Spleen (tissue), 11 donors: ENCODE data around the gene SKAP2. TPM values are rescaled to one million over a fixed set of nuclear protein-coding genes. Genes with fewer than 3 reads are reported as not detected.
A peak's percentile ranks its signal among the peaks of the same experiment; 100 is the strongest.

Experiments used
- DNase-seq: peaks from one replicate; pipeline ENCODE4 v3.0.0-alpha.2; 2020
- H3K27ac ChIP-seq, 8 donors: fragments of 200-600 bp; sonication (generic) in 7 of 8; 1 replicate in 4 of 8; 2 replicates in 4 of 8; pipeline versions ENCODE4 v1.5.0 to v1.8.0; 2016 to 2021; ENCODE audit warnings: inconsistent platforms in 4 of 8, mild to moderate bottlenecking in 4 of 8, moderate library complexity in 1 of 8
- H3K27me3 ChIP-seq, 7 donors: fragments of 200-600 bp; sonication (generic) in 6 of 7; replicated peaks in 1 of 7; 1 replicate in 4 of 7; 2 replicates in 3 of 7; pipeline versions ENCODE4 v1.5.0 to v1.8.0; 2016 to 2021; ENCODE audit warnings: inconsistent platforms in 3 of 7, mild to moderate bottlenecking in 1 of 7
- H3K36me3 ChIP-seq, 6 donors: fragments of 200-600 bp; sonication (generic) in 5 of 6; 1 replicate in 4 of 6; 2 replicates in 2 of 6; pipeline versions ENCODE4 v1.5.0 to v1.8.0; 2016 to 2021; ENCODE audit warnings: inconsistent platforms in 2 of 6
- H3K4me1 ChIP-seq, 6 donors: fragments of 200-600 bp; sonication (generic) in 5 of 6; 1 replicate in 3 of 6; 2 replicates in 3 of 6; pipeline versions ENCODE4 v1.5.0 to v1.8.0; 2016 to 2021; ENCODE audit warnings: inconsistent platforms in 3 of 6
- H3K4me3 ChIP-seq, 8 donors: fragments of 200-600 bp; sonication (generic) in 7 of 8; 1 replicate in 4 of 8; 2 replicates in 4 of 8; pipeline versions ENCODE4 v1.5.0 to v1.8.0; 2016 to 2021; ENCODE audit warnings: inconsistent platforms in 4 of 8, mild to moderate bottlenecking in 4 of 8, moderate library complexity in 2 of 8
- H3K9me3 ChIP-seq, 8 donors: fragments of 200-600 bp; sonication (generic) in 7 of 8; 1 replicate in 4 of 8; 2 replicates in 4 of 8; pipeline versions ENCODE4 v1.5.0 to v1.8.0; 2016 to 2021; ENCODE audit warnings: inconsistent platforms in 4 of 8
- CTCF ChIP-seq, 11 experiments: fragments of 200-600 bp in 7 of 11; fragments of 450-650 bp in 4 of 11; sonication (generic) in 4 of 11; IDR thresholded peaks in 8 of 11; conservative IDR thresholded peaks in 3 of 11; 1 replicate in 7 of 11; 2 replicates in 4 of 11; pipeline versions ENCODE4 v1.4.0 to v1.8.0; 2016 to 2021; ENCODE audit warnings: antibody characterized with exemption in 11 of 11, inconsistent platforms in 4 of 11, mild to moderate bottlenecking in 1 of 11
- POLR2A ChIP-seq, 3 donors: fragments of 450-650 bp; IDR thresholded peaks; one replicate each; pipeline ENCODE4 v1.5.1; 2017; ENCODE audit warnings: antibody characterized with exemption in 3 of 3, mild to moderate bottlenecking in 1 of 3
- POLR2AphosphoS5 ChIP-seq, 3 donors: sonication (generic); formaldehyde crosslinking; IDR thresholded peaks; one replicate each; pipeline ENCODE4 v1.5.1; 2017; ENCODE audit warnings: antibody characterized with exemption in 3 of 3
- WGBS, 5 donors: extraction: QIAGEN DNeasy Blood & Tissue Kit in 3 of 5; methylation state at CpG; one replicate each; pipeline versions ENCODE4 v1.1.5 to v1.1.7; 2013 to 2018; 5-methylcytosine and 5-hydroxymethylcytosine counted together
- intact Hi-C: fragments of 100-400 bp; cut with DNase I; formaldehyde crosslinking; loops from one replicate; pipeline ENCODE4 v1.15.0; 2023; ENCODE audit warnings: low total_unique reads
- polyA plus RNA-seq, 3 donors: library from polyadenylated mRNA; stranded (reverse); fragments of 200-250 nt; gene quantifications; one replicate each; pipeline ENCODE4 v1.2.1, GENCODE V29; 2013
- total RNA-seq, 7 donors: library from RNA; depleted of rRNA in 3 of 7; stranded (reverse); fragments of >200 nt in 3 of 7; fragmentation: NEBNext Ultra II Directional in 4 of 7; extraction: Animal tissue kit (Norgen Biotek cat#: 25700) in 4 of 7; gene quantifications; one replicate each; pipeline versions ENCODE4 v1.1.0 to v1.2.1, GENCODE V29; 2016 to 2021
- donor health status: healthy with polysubstance abuse.
- donor health status: DM: no; HTN: no; CAD: no; lungs with moderate emphysema.
- donor health status: DM: no; HTN: no; CAD: no.
- donor health status: Bipolar disorder and iron deficiency.
- donor health status: healthy.
- donor health status: DM: no; HTN: no; CAD: no.
- donor health status: DM: yes; HTN: yes; CAD: no.

SKAP2 gene
- total and polyA plus RNA-seq, 10 donors, result 14.8 to 87.2 (median 61.7) TPM

- Histone ChIP-seq H3K4me3 (no peak overlapping the region), H3K4me1 (no peaks in the 10 kb centered on the region), H3K9me3 (peaks cover 0 to 15% (median 5%) of the 10 kb centered on the region in 8 donors), H3K27me3 (no peaks in the 10 kb centered on the region), H3K27ac (no peak overlapping the region), H3K36me3 (peaks cover 0 to 6% (median 0%) of the 10 kb centered on the region in 6 donors)
- TF ChIP-seq CTCF (IDR thresholded peaks at IDR 0.05 in 8 of 11, conservative IDR thresholded peaks at IDR 0.05 in 3 of 11), result no peak
- TF ChIP-seq POLR2AphosphoS5 (IDR thresholded peaks at IDR 0.05), result no peak
- no peak for TF ChIP-seq POLR2A (IDR thresholded peaks at IDR 0.05)
- intact Hi-C loops, result loop anchor here (10.0 kb wide), 1 partner anchor 356 kb away; no protein-coding TSS in a partner anchor
- DNase-seq, result no peak
- WGBS, 5 donors, result 94 to 99% (median 96%) methylated on average over 2 of the region's 2 CpGs
Measured at GRCh38 chr7:26759108-26759507, 105.3 kb downstream of the SKAP2 start.

- Histone ChIP-seq H3K27me3 (no peaks in the 10 kb centered on the region), H3K27ac (no peak overlapping the region), H3K36me3 (peaks cover 0 to 33% (median 11%) of the 10 kb centered on the region in 6 donors), H3K4me1 (no peaks in the 10 kb centered on the region), H3K4me3 (no peak overlapping the region), H3K9me3 (no peaks in the 10 kb centered on the region)
- no peak for TF ChIP-seq POLR2AphosphoS5 (IDR thresholded peaks at IDR 0.05)
- no peak for TF ChIP-seq CTCF (IDR thresholded peaks at IDR 0.05 in 8 of 11, conservative IDR thresholded peaks at IDR 0.05 in 3 of 11)
- TF ChIP-seq POLR2A (IDR thresholded peaks at IDR 0.05), result no peak
- intact Hi-C loops, result no loop called here
- no peak for DNase-seq
- 46 to 55% (median 52%) methylated on average over 2 of the region's 2 CpGs for WGBS, 5 donors
Measured at GRCh38 chr7:26743205-26743604, 121.2 kb downstream of the SKAP2 start.

GRCh38 chr7:26735976-26736600 is 128.3 kb downstream of the SKAP2 start:
- Histone ChIP-seq H3K27ac (no peak overlapping the region), H3K4me1 (no peaks in the 10 kb centered on the region), H3K9me3 (no peaks in the 10 kb centered on the region), H3K27me3 (no peaks in the 10 kb centered on the region), H3K4me3 (no peak overlapping the region), H3K36me3 (peaks cover 0 to 91% (median 26%) of the 10 kb centered on the region in 6 donors)
- no peak for DNase-seq
- 83 to 88% (median 84%) methylated on average over 2 of the region's 2 CpGs for WGBS, 5 donors
- intact Hi-C loops, result no loop called here
- TF ChIP-seq POLR2AphosphoS5 (IDR thresholded peaks at IDR 0.05) (no peak), CTCF (IDR thresholded peaks at IDR 0.05 in 8 of 11, conservative IDR thresholded peaks at IDR 0.05 in 3 of 11) (no peak), POLR2A (IDR thresholded peaks at IDR 0.05) (no peak)

- peaks cover 0 to 5% (median 0%) of the 10 kb centered on the region in 8 donors for H3K9me3 ChIP-seq
- peak overlapping the region in 3 of 8 donors; percentile 1 to 61 (median 33) for H3K27ac ChIP-seq
- DNase-seq, result no peak
- peaks cover 0 to 21% (median 9%) of the 10 kb centered on the region in 6 donors for H3K4me1 ChIP-seq
- peaks cover 0 to 51% (median 2%) of the 10 kb centered on the region in 6 donors for H3K36me3 ChIP-seq
- intact Hi-C loops, result no loop called here
- no peaks in the 10 kb centered on the region for H3K27me3 ChIP-seq
- 43 to 64% (median 57%) methylated on average over 2 of the region's 2 CpGs for WGBS, 5 donors
- H3K4me3 ChIP-seq, result no peak overlapping the region
- TF ChIP-seq POLR2A (IDR thresholded peaks at IDR 0.05), result no peak
- no peak for TF ChIP-seq CTCF (IDR thresholded peaks at IDR 0.05 in 8 of 11, conservative IDR thresholded peaks at IDR 0.05 in 3 of 11)
- no peak for TF ChIP-seq POLR2AphosphoS5 (IDR thresholded peaks at IDR 0.05)
Measured at GRCh38 chr7:26729150-26729775, 135.1 kb downstream of the SKAP2 start.
